Measurements from ENCODE around the gene GNA14.
"Not testable (repeated sequence)": the region's sequence is repeated elsewhere in the genome, so short reads cannot be mapped to it uniquely, and the experiment has no call there.

GNA14 gene

GRCh38 chr9:77648234-77649108, at the start of gene GNA14:
Gene GNA14 (minus strand): TSS chr9:77648322. CDS start chr9:77647793, 529 bp downstream.
- peak; percentile 42 for DNase-seq (ENCODE audit: low spot score)

GRCh38 chr9:77697238-77697984, 49.3 kb upstream of the GNA14 start:
- no peak for DNase-seq (ENCODE audit: low spot score)

DNA sequence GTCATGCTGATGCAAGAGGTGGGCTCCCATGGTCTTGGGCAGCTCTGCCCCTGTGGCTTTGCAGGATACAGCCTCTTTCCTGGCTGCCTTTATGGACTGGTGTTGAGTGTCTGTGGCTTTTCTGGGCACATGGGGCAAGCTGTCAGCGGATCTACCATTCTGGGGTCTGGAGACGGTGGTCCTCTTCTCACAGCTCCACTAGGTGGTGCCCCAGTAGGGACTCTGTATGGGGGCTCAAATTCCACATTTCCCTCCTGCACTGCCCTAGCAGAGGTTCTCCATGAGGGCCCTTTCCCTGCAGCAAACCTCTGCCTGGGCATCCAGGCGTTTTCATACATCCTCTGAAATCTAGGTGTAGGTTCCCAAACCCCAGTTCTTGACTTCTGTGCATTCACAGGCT, 42.6 kb upstream of the GNA14 start:
- DNase-seq (ENCODE audit: low spot score) = not testable (repeated sequence)

DNA sequence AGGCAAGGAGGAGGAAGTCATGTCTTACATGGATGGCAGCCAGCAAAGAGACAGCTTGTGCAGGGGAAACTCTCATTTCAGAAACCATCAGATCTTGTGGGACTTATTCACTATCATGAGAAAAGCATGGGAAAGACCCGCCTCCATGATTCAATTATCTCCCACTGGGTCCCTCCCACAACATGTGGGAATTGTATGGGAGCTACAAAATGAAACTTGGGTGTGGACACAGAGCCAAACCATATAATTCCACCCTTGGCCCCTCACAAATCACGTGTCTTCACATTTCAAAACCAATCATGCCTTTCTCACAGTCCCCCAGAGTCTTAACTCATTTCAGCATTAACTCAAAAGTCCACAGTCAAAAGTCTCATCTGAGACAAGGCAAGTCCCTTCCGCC, 42.0 kb upstream of the GNA14 start:
- not testable (repeated sequence) for DNase-seq (ENCODE audit: low spot score)

- DNase-seq (ENCODE audit: low spot score) = not testable (repeated sequence)
Measured at GRCh38 chr9:77687737-77688136, 39.6 kb upstream of the GNA14 start.

DNA sequence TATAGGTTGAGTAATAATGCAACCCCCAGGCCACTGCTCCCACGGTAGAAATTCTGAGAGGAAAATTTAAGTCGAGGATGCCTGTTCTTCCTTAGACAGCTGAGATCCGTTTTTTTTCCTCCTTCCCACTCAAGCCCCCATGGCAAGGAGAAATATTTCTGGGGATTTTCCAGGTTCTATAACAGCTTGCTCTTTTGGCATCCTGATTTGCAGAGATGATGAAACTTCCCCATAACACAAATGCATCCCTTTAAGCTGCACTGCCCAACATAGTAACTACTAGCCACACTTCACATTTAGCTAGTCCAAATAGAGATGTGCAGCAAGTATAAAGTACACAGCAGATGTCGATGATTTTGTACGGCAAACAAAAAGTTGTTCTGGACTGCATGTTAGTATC, 32.5 kb upstream of the GNA14 start:
- no peak for DNase-seq (ENCODE audit: low spot score)

- no peak for DNase-seq (ENCODE audit: low spot score)
Measured at GRCh38 chr9:77679661-77680368, 31.7 kb upstream of the GNA14 start.

GRCh38 chr9:77679088-77679487, 31.0 kb upstream of the GNA14 start:
- no peak for DNase-seq (ENCODE audit: low spot score)

DNA sequence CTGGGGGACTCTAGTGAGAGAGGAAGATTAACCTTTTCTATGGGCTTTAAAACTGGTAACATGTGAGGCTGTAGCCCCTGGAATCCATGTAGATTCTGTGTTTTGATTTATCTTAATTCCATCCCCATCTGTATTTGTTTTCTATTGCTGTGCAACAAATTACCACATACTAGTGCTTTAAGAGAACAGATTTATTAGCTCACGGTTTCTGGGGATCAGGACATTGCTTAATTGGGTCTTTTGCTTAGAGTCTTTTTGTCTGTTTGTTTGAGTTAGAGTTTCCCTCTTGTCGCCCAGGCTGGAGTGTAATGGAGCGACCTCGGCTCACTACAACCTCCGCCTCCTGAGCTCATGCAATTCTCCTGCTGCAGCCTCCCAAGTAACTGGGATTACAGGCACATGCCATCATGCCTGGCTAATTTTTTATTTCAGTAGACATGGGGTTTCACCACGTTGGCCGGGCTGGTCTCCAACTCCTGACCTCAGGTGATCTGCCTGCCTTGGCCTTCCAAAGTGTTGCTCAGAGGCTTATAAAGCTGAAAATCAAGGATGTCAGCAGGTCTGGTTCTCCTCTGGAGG, 29.9 kb upstream of the GNA14 start:
- no peak for DNase-seq (ENCODE audit: low spot score)

DNA sequence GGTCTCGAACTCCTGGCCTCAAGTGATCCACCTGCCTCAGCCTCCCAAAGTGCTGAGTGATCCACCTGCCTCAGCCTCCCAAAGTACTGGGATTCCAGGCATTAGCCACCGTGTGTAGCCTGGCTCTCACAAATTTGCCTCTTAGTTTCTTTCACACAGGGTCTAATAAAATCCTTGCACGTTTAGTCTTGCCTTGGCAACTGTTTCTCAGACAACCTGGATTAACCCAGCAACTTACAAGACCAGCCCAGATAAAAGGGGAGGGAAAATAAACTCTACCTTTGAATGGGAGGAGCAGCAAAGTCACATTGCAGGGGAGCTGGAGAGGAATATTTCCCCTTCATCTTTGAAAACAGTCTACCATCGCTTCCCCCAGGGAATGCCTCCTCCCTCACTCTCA, 29.3 kb upstream of the GNA14 start:
- no peak for DNase-seq (ENCODE audit: low spot score)

DNA sequence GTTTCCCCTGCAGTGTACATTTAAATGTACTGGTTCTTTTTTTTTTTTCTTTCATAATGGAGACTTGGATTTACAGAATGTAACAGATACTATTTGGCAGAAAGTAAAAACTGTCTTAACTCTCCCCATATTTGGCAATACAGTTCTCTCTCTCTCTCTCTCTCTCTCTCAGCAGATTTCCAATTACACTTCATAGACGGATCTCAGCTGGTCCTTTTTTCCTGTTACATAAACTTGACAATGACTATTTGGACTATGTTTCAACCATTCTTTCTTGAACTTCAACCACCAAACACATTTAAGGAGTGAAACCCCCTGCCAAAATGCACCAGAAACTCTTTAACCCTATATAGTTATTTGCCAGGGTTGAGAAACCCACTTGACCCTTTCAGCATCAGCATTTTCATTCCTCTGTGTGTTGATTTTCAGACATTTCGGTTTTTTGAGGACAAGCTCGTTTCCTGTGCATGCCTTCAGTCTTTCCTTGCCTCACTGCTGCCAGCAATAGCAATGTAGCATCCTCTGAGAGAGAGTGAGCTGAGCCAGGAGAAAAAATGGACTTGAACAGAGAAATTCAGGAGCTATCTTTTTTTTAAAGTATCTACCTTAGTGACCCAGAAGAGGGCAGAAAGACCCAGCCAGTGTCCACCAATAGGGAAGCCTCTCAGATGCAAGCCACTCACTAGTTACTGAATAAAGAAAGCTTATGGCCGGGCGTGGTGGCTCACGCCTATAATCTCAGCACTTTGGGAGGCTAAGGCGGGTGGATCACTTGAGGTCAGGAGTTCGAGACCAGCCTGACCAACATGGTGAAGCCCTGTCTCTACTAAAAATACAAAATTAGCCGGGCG, 26.0 kb upstream of the GNA14 start:
- no peak for DNase-seq (ENCODE audit: low spot score)

DNA sequence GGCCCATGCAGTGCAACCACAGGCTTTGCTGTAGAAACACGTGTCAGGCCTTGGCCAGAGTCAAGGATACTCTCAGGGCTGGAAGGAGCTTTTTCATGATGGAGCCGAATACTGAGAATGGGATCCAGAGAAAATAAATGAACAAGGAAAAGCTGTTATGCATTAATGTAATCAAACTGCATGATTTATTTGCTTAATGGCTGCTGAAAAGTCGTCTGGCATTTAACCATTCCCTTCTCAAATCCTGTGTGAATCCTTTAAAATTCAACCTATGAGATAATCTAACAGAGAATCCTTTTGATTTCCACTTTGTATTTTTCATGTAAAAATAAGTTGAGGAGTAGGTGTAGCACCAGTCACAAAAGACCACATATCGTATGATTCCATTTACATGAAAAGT, 24.1 kb upstream of the GNA14 start:
- no peak for DNase-seq (ENCODE audit: low spot score)

GRCh38 chr9:77667151-77667550, 19.0 kb upstream of the GNA14 start:
- no peak for DNase-seq (ENCODE audit: low spot score)

GRCh38 chr9:77663754-77664153, 15.6 kb upstream of the GNA14 start:
- no peak for DNase-seq (ENCODE audit: low spot score)

DNA sequence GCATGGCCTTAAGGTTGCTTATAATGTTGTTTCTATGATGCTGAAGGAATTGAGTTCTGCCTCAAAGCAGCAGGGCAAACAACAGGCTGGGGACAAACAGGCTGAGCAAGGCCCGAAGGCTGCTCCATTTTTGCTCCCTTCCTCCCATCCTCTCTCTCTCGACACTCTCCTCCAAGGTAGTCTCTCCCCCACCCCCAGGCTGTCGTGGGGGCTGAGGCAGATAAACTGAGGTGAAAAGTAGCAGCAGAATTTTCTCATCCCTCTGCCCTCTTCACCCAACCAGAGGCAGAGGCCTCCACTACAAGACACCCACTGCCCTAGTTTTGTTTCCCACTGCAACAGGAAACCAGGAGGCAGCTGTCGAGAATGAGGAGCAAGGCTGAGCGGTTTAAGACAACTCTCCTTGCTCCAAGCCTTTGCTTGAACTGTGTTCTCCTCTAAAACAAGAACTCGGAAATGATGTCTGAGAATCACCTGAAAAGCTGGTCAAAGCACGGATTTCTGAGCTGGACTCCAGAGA, 13.5 kb upstream of the GNA14 start:
- no peak for DNase-seq (ENCODE audit: low spot score)

- no peak for DNase-seq (ENCODE audit: low spot score)
Measured at GRCh38 chr9:77659926-77660325, 11.8 kb upstream of the GNA14 start.

DNA sequence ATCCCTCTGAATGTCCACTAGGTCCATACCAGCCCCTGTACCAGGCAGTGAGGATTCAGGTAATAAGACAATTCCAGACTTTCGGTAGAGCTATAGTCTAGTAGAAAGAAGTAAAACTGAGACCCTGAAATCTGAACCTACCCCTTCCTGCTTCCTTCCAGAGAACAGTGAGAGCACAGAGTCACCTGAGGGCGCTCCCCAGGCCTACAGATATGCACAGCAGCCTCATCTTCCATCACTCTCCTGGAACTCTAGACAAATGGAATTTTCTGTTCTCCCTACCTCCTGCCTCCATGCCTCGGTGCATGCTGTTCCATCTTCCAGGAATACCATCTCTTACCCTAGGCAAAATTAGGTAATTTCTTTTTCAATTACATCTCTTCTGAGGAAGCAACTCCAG, 3.1 kb upstream of the GNA14 start:
- DNase-seq (ENCODE audit: low spot score) = no peak

DNA sequence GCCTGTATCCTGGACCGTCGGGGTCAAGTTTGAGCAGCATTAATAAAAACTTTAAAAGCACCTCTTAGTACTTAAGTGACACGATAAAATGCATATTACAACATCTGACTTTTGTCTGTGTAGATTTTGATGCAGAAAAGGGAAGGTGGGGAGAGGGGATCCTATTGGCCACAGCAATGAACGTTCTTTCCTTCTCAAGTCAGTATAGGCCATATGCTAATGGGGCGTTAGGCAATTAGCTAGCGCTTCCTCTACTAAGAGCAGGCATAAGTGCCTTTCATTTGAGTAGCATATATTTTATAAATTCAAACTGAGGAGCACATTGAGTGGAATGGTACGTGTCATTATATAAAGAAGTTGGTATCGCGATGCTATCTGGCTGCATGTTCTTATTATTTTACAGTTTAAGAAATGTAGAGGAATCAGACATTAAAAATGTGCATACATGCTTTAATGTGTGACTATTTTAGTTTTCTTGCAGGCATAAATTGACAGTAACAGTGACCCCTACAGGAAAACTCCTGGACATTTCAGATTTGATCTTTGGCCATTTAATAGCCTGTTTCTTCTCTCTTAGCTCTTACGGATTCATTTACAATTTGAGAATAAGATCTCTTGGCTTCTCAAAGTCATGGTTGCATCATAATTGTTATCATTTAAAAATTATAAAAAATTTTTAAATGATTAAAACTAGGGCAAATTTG, 1.1 kb upstream of the GNA14 start:
- peak; percentile 43 for DNase-seq (ENCODE audit: low spot score)

GRCh38 chr9:77647267-77648233, 572 bp downstream of the GNA14 start:
- peak; percentile 26 for DNase-seq (ENCODE audit: low spot score)

All from GM03348 (cell line).